ENCODE measurements around the gene MSMB.

DNA sequence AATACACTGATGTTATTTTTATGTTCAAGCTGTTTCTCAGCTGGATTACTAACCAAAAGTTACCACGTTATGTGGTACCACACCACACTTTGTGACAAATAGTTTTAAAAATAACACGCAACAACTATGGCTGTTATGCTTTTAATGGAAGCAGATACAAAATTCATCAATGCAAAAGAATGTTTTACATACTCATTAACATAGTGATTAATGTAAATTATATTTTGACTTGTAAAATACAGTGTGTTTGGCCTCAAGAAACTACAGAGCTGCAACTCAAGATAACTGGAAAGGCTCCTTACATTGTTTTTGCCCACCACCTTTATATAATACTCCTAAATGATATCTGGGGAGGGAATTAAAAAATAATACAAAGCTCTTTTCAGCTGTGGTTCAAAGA, 41.1 kb downstream of the MSMB start:
- TF ChIP-seq, protein P1, sequence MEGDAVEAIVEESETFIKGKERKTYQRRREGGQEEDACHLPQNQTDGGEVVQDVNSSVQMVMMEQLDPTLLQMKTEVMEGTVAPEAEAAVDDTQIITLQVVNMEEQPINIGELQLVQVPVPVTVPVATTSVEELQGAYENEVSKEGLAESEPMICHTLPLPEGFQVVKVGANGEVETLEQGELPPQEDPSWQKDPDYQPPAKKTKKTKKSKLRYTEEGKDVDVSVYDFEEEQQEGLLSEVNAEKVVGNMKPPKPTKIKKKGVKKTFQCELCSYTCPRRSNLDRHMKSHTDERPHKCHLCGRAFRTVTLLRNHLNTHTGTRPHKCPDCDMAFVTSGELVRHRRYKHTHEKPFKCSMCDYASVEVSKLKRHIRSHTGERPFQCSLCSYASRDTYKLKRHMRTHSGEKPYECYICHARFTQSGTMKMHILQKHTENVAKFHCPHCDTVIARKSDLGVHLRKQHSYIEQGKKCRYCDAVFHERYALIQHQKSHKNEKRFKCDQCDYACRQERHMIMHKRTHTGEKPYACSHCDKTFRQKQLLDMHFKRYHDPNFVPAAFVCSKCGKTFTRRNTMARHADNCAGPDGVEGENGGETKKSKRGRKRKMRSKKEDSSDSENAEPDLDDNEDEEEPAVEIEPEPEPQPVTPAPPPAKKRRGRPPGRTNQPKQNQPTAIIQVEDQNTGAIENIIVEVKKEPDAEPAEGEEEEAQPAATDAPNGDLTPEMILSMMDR (IDR thresholded peaks at IDR 0.05) = no peak
- TF ChIP-seq POLR2A (IDR thresholded peaks at IDR 0.05) (no peak), POLR2AphosphoS5 (IDR thresholded peaks at IDR 0.05) (no peak)

All from breast epithelium (tissue), 3 donors.